HCT116 (cell line): ENCODE measurements around the gene NT5C1B.

Experiments used
- ATF3 ChIP-seq: IDR thresholded peaks from 2 replicates; pipeline ENCODE4 v1.6.1; 2012
- CEBPB ChIP-seq: IDR thresholded peaks from 2 replicates; pipeline ENCODE4 v1.6.1; 2012; ENCODE audit warnings: low read depth
- EZH2 ChIP-seq: fragments of 200-600 bp; sonication (generic); IDR thresholded peaks from 2 replicates; pipeline ENCODE4 v1.6.1; 2017; ENCODE audit warnings: antibody characterized with exemption, mixed run types
- POLR2A ChIP-seq: IDR thresholded peaks from 2 replicates; pipeline ENCODE4 v1.7.0; 2011; ENCODE audit warnings: borderline replicate concordance; ENCODE audit not compliant: insufficient read depth, insufficient read length; ENCODE audit errors: extremely low read depth
- RAD21 ChIP-seq: IDR thresholded peaks from 2 replicates; pipeline ENCODE4 v1.6.1; 2012; ENCODE audit warnings: low read depth, mild to moderate bottlenecking
- SP1 ChIP-seq: IDR thresholded peaks from 2 replicates; pipeline ENCODE4 v1.6.1; 2012; ENCODE audit warnings: low read depth
- ZBTB33 ChIP-seq: IDR thresholded peaks from 2 replicates; pipeline ENCODE4 v1.6.1; 2011; ENCODE audit warnings: mild to moderate bottlenecking, low read length, moderate library complexity; ENCODE audit not compliant: insufficient replicate concordance; ENCODE audit errors: extremely low read depth
- ZNF274 ChIP-seq: fragments of 200-500 bp; sonication (Bioruptor generic); IDR thresholded peaks from 2 replicates; pipeline ENCODE4 v1.6.1; 2014; ENCODE audit warnings: mild to moderate bottlenecking, low read depth, low read length, inconsistent platforms
- TF ChIP-seq, protein P1 (sequence below), 3 experiments: fragments of 200-600 bp in 1 of 3; sonication (generic) in 1 of 3; IDR thresholded peaks in 2 of 3; conservative IDR thresholded peaks in 1 of 3; 2 replicates each; pipeline ENCODE4 v1.5.1; 2012 to 2017; ENCODE audit warnings: low read depth in 2 of 3, low read length in 2 of 3, antibody characterized with exemption in 1 of 3, borderline replicate concordance in 1 of 3, control low read depth in 1 of 3, mild to moderate bottlenecking in 1 of 3, mixed read lengths in 1 of 3, mixed run types in 1 of 3, moderate library complexity in 1 of 3; ENCODE audit not compliant: insufficient read depth in 1 of 3

DNA sequence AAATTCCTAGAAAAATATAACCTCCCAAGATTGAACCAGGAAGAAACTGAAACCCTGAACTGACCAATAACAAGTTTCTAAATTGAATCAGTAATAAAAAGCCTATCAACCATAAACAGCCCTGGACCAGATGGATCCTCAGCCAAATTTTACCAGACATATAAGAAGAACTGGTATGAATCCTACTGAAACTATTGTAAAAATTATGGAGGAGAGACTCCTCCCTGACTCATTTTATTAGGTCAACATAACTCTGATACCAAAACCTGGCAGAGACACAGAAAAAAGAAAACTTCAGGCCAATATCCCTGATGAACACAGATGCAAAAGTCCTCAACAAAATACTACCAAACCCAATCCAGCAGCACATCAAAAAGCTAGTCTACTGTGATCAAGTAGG lies 11.3 kb downstream of the NT5C1B start:
- TF ChIP-seq, protein P1, sequence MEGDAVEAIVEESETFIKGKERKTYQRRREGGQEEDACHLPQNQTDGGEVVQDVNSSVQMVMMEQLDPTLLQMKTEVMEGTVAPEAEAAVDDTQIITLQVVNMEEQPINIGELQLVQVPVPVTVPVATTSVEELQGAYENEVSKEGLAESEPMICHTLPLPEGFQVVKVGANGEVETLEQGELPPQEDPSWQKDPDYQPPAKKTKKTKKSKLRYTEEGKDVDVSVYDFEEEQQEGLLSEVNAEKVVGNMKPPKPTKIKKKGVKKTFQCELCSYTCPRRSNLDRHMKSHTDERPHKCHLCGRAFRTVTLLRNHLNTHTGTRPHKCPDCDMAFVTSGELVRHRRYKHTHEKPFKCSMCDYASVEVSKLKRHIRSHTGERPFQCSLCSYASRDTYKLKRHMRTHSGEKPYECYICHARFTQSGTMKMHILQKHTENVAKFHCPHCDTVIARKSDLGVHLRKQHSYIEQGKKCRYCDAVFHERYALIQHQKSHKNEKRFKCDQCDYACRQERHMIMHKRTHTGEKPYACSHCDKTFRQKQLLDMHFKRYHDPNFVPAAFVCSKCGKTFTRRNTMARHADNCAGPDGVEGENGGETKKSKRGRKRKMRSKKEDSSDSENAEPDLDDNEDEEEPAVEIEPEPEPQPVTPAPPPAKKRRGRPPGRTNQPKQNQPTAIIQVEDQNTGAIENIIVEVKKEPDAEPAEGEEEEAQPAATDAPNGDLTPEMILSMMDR (IDR thresholded peaks at IDR 0.05 in 2 of 3, conservative IDR thresholded peaks at IDR 0.05 in 1 of 3; ENCODE audit: borderline replicate concordance in 1 of 3, insufficient read depth in 1 of 3, low read depth in 2 of 3, low read length in 2 of 3): no peak
- TF ChIP-seq POLR2A (no peak), EZH2 (no peak), SP1 (no peak), ATF3 (no peak), RAD21 (no peak), CEBPB (no peak), ZNF274 (no peak), ZBTB33 (no peak)
